ENCODE results near the gene SLC37A3. TPM values are rescaled to one million over a fixed set of nuclear protein-coding genes. Genes with fewer than 3 reads are reported as not detected.

Gene SLC37A3
- total RNA-seq, 6 experiments from 2014 or later: 9.5 to 22.2 (median 13.6) TPM

DNA sequence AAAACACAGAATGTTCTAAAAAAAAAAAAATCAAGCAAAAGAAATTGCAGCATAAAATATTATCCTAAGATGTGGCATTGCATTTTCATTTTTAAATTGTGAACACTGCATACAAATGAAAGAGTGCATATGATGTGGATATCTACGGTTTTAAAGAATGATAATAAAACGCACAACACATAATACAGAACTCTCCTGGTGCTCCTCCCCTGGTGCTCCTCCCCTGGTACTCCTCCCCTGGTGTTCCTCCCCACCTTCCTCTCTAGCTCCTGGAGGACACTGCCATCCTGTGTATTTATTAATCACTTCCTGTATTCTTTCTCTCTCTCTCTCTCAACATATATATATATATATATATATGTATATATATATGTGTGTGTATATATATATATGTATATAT, 100.1 kb downstream of the SLC37A3 start:
- Histone ChIP-seq H3K27me3 (no peaks in the 10 kb centered on the region), H3K27ac (no peak overlapping the region), H3K4me1 (no peaks in the 10 kb centered on the region), H3K9me3 (no peaks in the 10 kb centered on the region), H3K36me3 (no peaks in the 10 kb centered on the region), H3K4me3 (no peak overlapping the region)
- WGBS (ENCODE audit: insufficient coverage, low coverage, low lambda C conversion rate, missing lambda C conversion rate): 79% methylated on average over 2 of the region's 2 CpGs
- TF ChIP-seq, protein P1, sequence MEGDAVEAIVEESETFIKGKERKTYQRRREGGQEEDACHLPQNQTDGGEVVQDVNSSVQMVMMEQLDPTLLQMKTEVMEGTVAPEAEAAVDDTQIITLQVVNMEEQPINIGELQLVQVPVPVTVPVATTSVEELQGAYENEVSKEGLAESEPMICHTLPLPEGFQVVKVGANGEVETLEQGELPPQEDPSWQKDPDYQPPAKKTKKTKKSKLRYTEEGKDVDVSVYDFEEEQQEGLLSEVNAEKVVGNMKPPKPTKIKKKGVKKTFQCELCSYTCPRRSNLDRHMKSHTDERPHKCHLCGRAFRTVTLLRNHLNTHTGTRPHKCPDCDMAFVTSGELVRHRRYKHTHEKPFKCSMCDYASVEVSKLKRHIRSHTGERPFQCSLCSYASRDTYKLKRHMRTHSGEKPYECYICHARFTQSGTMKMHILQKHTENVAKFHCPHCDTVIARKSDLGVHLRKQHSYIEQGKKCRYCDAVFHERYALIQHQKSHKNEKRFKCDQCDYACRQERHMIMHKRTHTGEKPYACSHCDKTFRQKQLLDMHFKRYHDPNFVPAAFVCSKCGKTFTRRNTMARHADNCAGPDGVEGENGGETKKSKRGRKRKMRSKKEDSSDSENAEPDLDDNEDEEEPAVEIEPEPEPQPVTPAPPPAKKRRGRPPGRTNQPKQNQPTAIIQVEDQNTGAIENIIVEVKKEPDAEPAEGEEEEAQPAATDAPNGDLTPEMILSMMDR (IDR thresholded peaks at IDR 0.05): no peak
- no peak for TF ChIP-seq POLR2A (IDR thresholded peaks at IDR 0.05)
- intact Hi-C loops (cut with DNase I): no loop called here
- DNase-seq (no peak), ATAC-seq (no peak)

DNA sequence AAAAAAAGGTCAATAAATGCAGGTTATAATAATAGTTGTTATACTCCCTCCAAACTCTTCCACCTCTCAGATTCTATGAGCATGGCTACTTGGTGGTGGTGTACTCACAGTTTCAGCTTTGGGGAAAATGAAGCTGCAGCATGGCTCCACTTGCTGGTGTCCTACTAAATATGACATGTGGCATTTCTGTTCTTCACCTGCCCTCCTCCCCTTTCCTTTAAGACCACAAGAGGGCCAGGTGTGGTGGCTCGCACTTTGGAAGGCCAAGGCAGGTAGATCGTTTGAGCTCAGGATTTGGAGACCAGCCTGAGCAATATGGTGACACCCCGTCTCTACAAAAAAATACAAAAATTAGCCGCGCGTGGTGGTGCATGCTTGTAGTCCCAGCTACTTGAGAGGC, 101.1 kb downstream of the SLC37A3 start:
- DNase-seq (no peak), ATAC-seq (no peak)
- intact Hi-C loops (cut with DNase I): no loop called here
- no peak for TF ChIP-seq POLR2A (IDR thresholded peaks at IDR 0.05)
- TF ChIP-seq, protein P1 (IDR thresholded peaks at IDR 0.05): no peak
- H3K4me3 ChIP-seq: no peak overlapping the region
- 91% methylated on average over 6 of the region's 6 CpGs for WGBS (ENCODE audit: insufficient coverage, low coverage, low lambda C conversion rate, missing lambda C conversion rate)
- H3K27me3 ChIP-seq: no peaks in the 10 kb centered on the region
- no peaks in the 10 kb centered on the region for H3K9me3 ChIP-seq
- no peaks in the 10 kb centered on the region for H3K4me1 ChIP-seq
- no peaks in the 10 kb centered on the region for H3K36me3 ChIP-seq
- H3K27ac ChIP-seq: no peak overlapping the region

DNA sequence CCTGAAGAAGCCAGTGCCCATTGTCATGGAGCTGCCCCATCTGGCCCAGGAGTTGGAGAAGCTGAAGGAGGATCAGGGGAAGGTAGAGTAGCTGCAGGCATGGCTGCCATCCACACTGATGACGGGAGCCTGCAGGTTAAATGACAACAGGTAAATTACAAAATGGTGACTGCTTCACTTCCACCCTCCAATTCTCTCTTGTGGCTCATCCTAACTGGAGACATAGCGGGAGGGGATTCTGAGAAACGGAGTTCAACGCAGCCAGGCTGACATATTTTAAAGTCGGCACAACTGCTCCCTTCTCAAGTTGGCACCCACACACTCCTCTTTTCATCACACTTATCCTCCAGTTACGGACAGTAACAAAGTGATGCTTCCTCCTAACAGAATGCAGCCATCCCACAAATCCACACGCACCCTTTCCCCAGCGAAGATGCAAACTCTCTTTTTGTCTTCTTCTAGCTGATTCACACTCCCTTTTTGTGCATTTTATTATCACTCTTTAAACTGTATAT, 103.0 kb downstream of the SLC37A3 start:
- Histone ChIP-seq H3K27me3 (no peaks in the 10 kb centered on the region), H3K4me1 (no peaks in the 10 kb centered on the region), H3K36me3 (no peaks in the 10 kb centered on the region), H3K4me3 (no peak overlapping the region), H3K27ac (no peak overlapping the region), H3K9me3 (no peaks in the 10 kb centered on the region)
- intact Hi-C loops (cut with DNase I): no loop called here
- DNase-seq (no peak), ATAC-seq (no peak)
- TF ChIP-seq, protein P1 (IDR thresholded peaks at IDR 0.05): no peak
- no peak for TF ChIP-seq POLR2A (IDR thresholded peaks at IDR 0.05)
- WGBS (ENCODE audit: insufficient coverage, low coverage, low lambda C conversion rate, missing lambda C conversion rate): 92% methylated on average over 8 of the region's 8 CpGs

DNA sequence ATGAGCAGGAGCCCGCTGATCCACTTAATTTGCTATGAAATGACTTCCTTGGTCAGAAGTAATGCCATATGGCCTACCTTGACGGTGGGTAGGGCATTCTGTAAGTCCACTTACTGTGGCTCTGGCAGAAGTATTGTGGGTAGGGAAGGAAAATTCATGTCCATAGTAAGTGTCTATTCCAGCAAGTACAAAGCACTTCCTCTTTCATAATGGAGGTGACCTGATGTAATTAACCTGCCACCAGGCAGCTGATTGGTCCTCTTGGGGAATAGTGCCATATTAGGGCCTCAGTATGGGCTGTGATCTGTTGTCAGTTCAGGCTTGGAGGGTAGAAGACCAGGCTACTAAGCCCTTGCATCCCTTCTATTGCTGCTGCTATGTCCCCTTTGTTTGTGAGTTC, 103.9 kb downstream of the SLC37A3 start:
- no peak for ATAC-seq
- WGBS (ENCODE audit: insufficient coverage, low coverage, low lambda C conversion rate, missing lambda C conversion rate): 100% methylated on average over 2 of the region's 2 CpGs
- no peaks in the 10 kb centered on the region for H3K27me3 ChIP-seq
- no peaks in the 10 kb centered on the region for H3K36me3 ChIP-seq
- DNase-seq: no peak
- H3K9me3 ChIP-seq: no peaks in the 10 kb centered on the region
- TF ChIP-seq POLR2A (IDR thresholded peaks at IDR 0.05): no peak
- TF ChIP-seq, protein P1 (IDR thresholded peaks at IDR 0.05): no peak
- H3K4me1 ChIP-seq: no peaks in the 10 kb centered on the region
- intact Hi-C loops (cut with DNase I): no loop called here
- H3K4me3 ChIP-seq: no peak overlapping the region
- H3K27ac ChIP-seq: no peak overlapping the region

DNA sequence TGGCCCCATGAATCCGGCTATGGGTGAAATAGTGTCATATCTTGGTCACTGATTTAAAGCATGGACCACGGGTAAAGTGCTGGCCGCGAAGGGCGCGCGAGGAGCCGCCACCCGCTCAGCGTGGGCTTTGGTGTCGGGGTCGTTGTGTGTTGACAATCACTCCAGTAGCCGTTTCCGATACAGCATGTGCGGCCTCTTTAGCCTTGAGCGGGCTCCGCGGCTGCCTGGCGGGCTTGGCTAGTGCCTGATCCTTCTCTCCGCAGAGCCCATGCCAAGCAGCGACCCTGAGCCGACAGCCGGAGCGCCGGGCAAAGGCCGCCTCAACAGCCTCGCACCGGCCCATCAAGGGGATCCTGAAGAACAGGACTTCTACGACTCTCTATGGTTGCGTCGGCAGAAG, 105.9 kb downstream of the SLC37A3 start:
- DNase-seq (no peak), ATAC-seq (no peak)
- H3K9me3 ChIP-seq: no peaks in the 10 kb centered on the region
- H3K4me1 ChIP-seq: no peaks in the 10 kb centered on the region
- 90% methylated on average over 2 of the region's 31 CpGs for WGBS (ENCODE audit: insufficient coverage, low coverage, low lambda C conversion rate, missing lambda C conversion rate)
- no peak overlapping the region for H3K4me3 ChIP-seq
- H3K36me3 ChIP-seq: no peaks in the 10 kb centered on the region
- no peak for TF ChIP-seq POLR2A (IDR thresholded peaks at IDR 0.05)
- TF ChIP-seq, protein P1 (IDR thresholded peaks at IDR 0.05): no peak
- no peaks in the 10 kb centered on the region for H3K27me3 ChIP-seq
- intact Hi-C loops (cut with DNase I): no loop called here
- no peak overlapping the region for H3K27ac ChIP-seq
